ENCODE measurements around the gene DLG1. TPM values are rescaled to one million over a fixed set of nuclear protein-coding genes. Genes with fewer than 3 reads are reported as not detected.

The DLG1 gene
- total RNA-seq, 4 donors from 2014 or later: 134 to 211 (median 152) TPM

GRCh38 chr3:197002701-197003454, 295.5 kb downstream of the DLG1 start:
- DNase-seq: peak; percentile 91
- Histone ChIP-seq H3K4me1 (peaks cover 0 to 17% (median 9%) of the 10 kb centered on the region in 4 donors), H3K27me3 (no peaks in the 10 kb centered on the region), H3K4me3 (peak overlapping the region; percentile 39 to 55 (median 48)), H3K27ac (peak overlapping the region; percentile 78 to 86 (median 80)), H3K36me3 (no peaks in the 10 kb centered on the region), H3K9me3 (no peaks in the 10 kb centered on the region)
- WGBS, 2 donors (ENCODE audit: low coverage in 1 of 2): 1% methylated on average over 63 of the region's 113 CpGs; no CpG with 5 or more reads in 1 of the 2 donors
- intact Hi-C loops (cut with DNase I; ENCODE audit: low total_unique reads) (no loop called here), in situ Hi-C loops (cut with MboI; ENCODE audit: low pct_ligation_motif_present in 1 of 4, low pct_unique_long_range_greater_than_20kb in 1 of 4, low sequenced_read_pairs in 3 of 4) (no loop called here)
- peak; percentile 24 to 81 (median 68) for TF ChIP-seq CTCF (IDR thresholded peaks at IDR 0.05)
- TF ChIP-seq POLR2AphosphoS5 (IDR thresholded peaks at IDR 0.05): no peak

GRCh38 chr3:197001972-197002700, 296.3 kb downstream of the DLG1 start:
- intact Hi-C loops (cut with DNase I; ENCODE audit: low total_unique reads): no loop called here
- WGBS, 2 donors (ENCODE audit: low coverage in 1 of 2): 40 to 60% methylated on average over 2 to 52 of the region's 55 CpGs
- peak overlapping the region; percentile 78 to 86 (median 80) for H3K27ac ChIP-seq
- H3K36me3 ChIP-seq: no peaks in the 10 kb centered on the region
- in situ Hi-C loops (cut with MboI; ENCODE audit: low pct_ligation_motif_present in 1 of 4, low pct_unique_long_range_greater_than_20kb in 1 of 4, low sequenced_read_pairs in 3 of 4): no loop called here
- DNase-seq: no peak
- TF ChIP-seq POLR2AphosphoS5 (IDR thresholded peaks at IDR 0.05): no peak
- TF ChIP-seq EP300 (IDR thresholded peaks at IDR 0.05; ENCODE audit: low read depth): no peak
- TF ChIP-seq POLR2A (IDR thresholded peaks at IDR 0.05): no peak
- TF ChIP-seq CTCF (IDR thresholded peaks at IDR 0.05): no peak
- H3K4me3 ChIP-seq: peak overlapping the region; percentile 39 to 55 (median 48)
- H3K4me1 ChIP-seq: peaks cover 0 to 17% (median 9%) of the 10 kb centered on the region in 4 donors
- no peaks in the 10 kb centered on the region for H3K9me3 ChIP-seq
- no peaks in the 10 kb centered on the region for H3K27me3 ChIP-seq

- in situ Hi-C loops (cut with MboI; ENCODE audit: low pct_ligation_motif_present in 1 of 4, low pct_unique_long_range_greater_than_20kb in 1 of 4, low sequenced_read_pairs in 3 of 4): no loop called here
- H3K27ac ChIP-seq: no peak overlapping the region
Measured at GRCh38 chr3:197001106-197001971, 297.1 kb downstream of the DLG1 start.

More at GRCh38 chr3:197001106-197001971, 297.1 kb downstream of the DLG1 start:
- no peaks in the 10 kb centered on the region for H3K9me3 ChIP-seq
- H3K4me3 ChIP-seq: no peak overlapping the region
- H3K36me3 ChIP-seq: no peaks in the 10 kb centered on the region
- TF ChIP-seq POLR2A (IDR thresholded peaks at IDR 0.05) (no peak), POLR2AphosphoS5 (IDR thresholded peaks at IDR 0.05) (no peak), EP300 (IDR thresholded peaks at IDR 0.05; ENCODE audit: low read depth) (no peak), CTCF (IDR thresholded peaks at IDR 0.05) (no peak)
- DNase-seq: no peak
- peaks cover 0 to 17% (median 9%) of the 10 kb centered on the region in 4 donors for H3K4me1 ChIP-seq
- intact Hi-C loops (cut with DNase I; ENCODE audit: low total_unique reads): no loop called here
- WGBS, 2 donors (ENCODE audit: low coverage in 1 of 2): 97 to 100% methylated on average over 6 to 20 of the region's 20 CpGs
- no peaks in the 10 kb centered on the region for H3K27me3 ChIP-seq

Measured in transverse colon (tissue), 4 donors.